HS-27A (cell line): ENCODE data around the gene GRAP.

Experiments
- DNase-seq: peaks from one replicate; pipeline ENCODE4 v3.0.0-alpha.2; 2012; ENCODE audit warnings: low read depth, missing footprints

GRAP gene

DNA sequence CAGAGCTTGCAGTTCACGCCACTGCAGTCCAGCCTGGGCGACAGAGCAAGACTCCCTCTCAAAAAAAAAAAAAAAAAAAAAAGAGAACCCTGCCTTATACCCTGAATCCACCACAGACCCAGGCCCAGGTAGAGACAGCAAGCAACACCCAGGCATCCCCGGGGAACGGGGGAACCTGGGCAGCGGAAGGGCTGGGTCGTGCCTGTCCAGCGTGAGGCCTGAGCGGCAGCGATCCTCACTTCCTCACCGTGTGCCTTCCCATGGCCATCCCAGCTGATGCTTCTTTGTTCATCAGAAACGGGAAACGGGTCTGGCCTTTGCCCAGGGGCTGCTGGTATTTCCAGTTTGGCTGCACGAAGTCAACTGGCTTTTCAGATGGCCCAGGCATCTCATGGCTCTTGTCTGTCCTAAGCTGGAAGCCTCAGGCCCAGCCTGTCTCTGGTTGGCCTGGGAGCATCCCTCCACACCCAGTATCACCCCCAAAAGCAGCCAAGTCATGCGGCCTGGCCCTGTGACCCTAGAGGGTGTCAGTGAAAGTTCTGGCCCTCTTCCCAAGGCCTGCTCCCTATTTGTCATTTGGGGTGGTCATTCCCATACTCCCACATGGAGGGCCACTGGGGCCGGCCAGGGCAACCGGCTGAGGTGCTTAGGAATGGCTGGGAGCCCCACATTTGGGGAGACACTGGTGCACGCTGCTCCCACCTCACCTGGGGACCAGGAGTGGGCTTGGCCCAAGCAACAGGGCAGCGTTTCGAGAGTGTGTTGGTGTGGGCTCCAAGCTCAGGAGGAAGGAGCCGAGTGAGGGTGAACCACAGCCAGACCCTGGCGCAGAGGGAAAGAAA lies 62.3 kb downstream of the GRAP start:
- no peak for DNase-seq

DNA sequence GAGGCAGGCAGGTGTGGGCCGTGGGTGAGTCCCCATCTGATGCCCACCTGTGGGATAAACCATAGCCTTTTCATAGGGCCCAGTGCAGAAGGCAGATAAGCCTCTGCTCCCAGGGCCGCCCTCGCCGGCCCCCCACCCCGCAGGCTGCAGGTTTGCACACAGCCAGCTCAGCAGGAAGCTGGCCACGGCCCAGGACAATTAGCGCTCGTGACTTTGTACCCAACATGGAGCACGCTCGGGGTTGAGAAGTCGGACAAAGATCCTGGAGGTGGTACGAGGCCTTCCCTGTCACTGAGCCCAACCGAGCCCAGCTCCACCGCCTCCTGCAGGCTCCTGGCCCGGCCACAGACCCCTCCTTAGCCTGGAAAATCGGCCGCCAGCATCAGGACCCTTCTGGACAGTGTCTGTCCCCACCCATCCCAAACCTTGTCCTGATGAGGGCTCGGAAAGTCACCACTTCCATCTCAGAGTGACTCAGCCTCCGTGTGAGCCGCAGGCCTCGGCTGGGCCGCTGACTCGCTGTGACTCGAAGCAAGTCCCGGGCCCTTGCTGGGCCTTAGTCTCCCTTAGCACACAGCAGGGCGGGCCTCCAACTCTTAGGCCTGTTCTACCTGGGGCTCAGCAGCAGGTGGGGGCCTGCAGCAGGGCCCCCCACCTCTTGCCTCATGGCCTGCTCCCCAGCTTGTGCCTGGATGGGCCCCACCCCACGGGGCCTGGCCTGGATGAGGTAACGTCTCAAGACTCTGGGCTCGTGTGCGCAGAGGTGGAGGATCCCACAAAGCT lies 64.9 kb downstream of the GRAP start:
- peak; percentile 48 for DNase-seq

DNA sequence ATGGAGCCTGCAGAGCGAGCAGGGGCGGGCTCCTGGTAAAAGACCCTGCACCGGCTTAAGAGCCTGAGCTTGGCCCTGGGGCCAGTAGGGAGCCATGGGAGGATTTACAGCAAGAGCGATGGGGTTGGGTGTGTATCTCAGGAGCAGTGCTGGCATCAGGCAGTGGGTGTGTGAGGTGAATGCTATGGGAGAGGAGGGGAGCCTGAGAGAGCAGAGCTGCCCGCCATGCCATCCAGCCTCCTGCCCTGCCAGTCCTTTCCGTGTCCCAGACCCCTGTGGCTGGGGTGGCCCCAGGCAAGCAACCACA lies 65.5 kb downstream of the GRAP start:
- DNase-seq, result no peak

DNA sequence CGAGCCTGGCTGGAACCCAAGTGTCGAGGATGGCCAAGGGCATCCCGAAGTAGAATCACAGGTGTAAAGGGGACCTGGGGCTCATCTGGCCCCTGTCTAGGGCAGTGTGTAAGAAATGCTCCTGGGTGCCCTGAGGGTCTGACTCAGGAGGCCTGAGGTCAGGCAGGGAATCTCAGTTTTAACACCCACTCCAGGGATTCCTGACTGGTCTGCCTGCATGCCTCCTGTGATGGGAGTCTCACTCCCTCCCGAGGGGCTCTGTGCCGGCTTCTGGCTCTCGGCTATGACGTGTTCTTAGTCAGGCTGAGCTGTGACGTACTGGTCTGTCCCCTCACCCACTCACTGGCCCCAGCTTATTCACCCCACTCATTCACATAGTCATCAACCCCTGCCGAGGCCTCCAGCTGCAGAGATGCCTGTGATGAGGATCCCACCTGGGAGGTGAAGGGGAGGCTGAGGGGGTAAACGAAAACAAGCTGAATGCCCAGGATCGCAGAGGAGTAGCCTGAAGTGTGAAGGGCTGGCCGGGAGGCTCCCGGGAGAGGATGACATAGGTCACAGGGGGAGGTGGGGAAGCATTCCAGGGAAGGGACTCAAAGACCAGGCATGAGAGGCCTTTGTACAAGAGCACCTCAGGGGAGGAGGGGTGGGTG lies 65.9 kb downstream of the GRAP start:
- no peak for DNase-seq

DNA sequence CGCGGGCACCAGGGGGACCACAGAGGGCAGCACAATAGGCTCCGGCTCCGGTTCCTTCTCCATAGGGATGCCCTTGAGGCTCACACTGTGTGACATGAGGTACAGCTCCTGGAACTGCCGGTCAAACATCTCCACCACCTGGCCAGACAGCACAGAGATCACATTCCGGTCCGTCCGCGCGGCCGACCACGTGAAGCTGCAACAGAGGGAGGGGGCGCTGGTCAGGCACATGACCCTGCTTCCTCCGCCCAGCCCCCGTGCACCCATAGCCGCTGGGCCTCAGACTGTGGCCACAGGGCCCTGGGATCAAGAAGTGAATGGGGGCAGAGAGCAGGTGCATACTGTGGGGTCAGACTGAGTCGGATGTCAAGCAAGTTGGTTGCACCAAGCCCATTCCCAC lies 68.1 kb downstream of the GRAP start:
- no peak for DNase-seq

DNA sequence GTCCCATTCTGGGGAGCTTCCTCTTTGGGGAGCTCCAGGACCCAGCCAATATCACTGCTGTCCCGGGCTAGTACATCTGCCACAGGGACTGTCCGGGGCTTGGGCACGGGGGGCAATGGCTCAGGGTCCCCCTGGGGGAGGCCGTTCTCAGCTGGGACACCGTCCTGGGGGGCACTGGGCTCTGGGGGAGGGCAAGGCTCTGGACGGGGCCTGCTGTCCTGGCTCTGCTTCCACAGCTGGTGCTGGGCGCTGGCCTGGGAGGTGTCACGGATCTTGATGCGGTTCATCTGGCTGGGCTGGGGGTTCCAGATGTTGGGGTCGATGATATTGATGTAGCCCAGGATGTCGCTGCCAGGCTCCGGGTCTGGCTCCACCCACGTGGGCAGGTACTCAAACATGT lies 68.7 kb downstream of the GRAP start:
- DNase-seq, result no peak

DNA sequence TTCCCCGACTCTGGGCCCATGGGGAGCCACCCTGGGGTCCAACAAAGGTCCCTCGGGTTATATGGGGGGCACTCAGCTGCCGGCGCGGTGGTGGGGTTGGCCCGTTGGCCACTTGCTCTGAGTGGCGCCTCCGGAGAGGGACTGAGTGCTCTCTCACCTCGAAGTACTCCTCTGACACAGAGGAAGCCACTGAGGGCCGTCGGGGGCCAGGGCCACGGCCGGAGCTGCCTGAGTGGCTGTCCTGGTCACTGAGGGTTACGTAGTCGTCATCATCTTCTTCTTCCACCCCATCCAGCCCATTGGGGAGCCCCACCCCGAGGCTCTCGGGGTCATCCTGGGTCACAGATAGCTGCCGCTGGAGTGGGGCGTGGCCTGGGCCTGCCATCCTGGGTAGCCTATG lies 69.1 kb downstream of the GRAP start:
- no peak for DNase-seq

DNA sequence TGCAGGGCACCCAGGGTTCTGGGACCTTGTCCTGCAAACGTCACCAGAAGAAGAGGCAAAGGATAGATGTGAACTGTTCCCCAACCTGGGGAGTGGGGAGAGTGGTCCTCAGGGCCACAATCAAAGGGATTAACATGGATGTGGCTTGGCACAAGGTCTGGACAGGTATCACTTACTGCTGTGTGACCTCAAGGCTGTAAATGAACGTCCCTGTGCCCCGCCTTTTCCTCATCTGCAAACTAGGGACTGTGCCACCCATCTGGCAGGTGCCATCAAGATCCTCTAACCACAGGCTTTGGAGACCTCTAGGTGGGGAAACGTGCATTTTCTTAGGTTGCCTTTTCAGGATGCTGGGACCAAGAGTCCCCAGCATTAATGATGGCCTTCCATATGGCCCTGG lies 69.7 kb downstream of the GRAP start:
- no peak for DNase-seq

DNA sequence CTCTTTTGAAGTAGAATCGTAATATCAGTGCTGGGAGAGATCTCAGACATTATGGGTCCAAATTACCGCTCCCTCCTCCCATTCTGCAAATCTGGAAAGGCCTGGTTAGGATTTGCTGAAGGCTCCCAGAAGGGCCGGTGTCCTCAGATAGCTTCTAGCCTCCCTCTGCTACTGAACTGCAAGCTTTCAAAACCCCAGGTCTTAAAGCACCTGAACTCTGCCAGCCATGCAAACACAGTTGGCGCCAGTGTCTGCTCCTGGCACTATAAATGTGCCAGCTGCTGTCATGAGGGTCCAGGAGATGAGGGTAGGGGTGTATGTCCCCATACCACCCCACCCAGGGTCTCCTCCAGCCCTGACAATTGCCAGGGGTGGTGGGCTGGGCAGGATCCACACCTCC lies 70.6 kb downstream of the GRAP start:
- DNase-seq, result no peak

DNA sequence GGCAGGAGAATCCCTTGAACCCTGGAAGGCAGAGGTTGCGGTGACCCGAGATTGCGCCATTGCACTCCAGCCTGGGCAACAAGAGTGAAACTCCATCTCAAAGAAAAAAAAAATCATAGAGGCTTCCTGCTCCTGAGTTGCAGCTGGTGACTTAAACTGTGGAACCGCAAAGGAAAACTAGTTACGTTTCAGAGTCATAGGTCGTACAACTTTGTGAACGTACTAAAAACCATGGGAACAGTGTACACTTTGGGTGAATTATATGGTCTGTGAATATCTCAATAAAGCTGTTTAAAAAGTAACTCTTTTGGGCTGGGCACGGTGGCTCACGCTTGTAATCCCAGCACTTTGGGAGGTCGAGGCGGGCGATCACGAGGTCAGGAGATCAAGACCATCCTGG lies 71.2 kb downstream of the GRAP start:
- DNase-seq, result no peak

DNA sequence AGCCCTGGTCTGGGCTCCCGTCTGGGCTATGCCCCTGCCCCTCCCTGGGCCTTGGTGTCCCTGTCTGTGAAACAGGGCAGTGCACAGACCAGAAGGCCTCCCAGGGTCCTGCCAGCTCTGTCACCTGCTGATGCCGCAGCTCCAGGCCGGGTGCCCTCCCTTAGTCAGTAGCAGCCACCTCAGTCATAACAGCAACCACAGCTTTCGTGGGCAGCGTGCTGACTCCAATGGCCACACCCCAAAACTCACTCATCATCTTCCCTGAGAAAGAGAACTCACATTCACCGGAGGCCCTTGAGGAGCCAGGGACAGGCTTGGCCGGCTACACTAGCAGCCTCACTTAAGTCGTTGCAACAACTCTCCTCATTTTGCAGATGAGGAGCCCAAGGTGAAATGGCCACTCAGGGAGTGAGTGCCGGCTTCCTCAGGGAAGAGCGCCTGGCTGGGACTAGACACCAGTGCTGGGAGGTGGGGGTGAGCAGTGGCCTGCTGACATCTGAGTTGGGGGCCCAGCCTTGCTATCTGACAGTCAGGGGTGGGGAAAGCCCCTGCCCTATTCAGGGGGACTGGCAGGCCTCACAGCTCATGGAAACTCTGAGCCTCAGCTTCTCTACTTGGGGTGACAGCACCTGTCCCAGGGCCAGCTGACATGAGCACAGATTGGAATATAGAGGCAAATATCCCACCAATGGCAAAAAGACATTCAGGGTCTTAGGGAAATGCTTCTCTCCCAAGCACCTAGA lies 72.2 kb downstream of the GRAP start:
- no peak for DNase-seq

DNA sequence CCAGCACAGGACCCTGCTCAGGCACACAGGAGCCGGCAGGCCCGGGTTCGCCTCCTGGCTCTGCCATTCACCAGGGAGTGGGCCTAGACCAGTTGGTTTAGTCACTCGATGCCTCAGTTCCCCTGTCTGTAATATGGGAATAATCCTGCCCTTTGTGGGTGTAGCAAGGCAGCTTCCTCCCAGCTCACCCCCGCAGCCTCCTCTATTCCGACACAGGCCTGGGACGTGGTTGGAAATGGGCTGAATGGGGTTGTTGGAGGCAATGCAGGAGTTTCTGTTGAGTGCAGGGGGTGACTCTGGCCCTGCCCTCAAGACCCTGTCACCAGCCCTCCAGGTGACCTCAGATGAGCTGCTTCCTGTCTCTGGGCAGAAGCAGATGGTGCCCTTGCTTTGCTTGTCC lies 75.0 kb downstream of the GRAP start:
- no peak for DNase-seq
